GM12874 (cell line): ENCODE data around the gene PPFIA4.

Experiments used
- TF ChIP-seq, protein P1 (sequence below): IDR thresholded peaks from 2 replicates; pipeline ENCODE4 v1.5.1; 2011; ENCODE audit warnings: low read depth, mild to moderate bottlenecking, control low read depth, low read length, moderate library complexity; ENCODE audit not compliant: insufficient read depth

The PPFIA4 gene

DNA sequence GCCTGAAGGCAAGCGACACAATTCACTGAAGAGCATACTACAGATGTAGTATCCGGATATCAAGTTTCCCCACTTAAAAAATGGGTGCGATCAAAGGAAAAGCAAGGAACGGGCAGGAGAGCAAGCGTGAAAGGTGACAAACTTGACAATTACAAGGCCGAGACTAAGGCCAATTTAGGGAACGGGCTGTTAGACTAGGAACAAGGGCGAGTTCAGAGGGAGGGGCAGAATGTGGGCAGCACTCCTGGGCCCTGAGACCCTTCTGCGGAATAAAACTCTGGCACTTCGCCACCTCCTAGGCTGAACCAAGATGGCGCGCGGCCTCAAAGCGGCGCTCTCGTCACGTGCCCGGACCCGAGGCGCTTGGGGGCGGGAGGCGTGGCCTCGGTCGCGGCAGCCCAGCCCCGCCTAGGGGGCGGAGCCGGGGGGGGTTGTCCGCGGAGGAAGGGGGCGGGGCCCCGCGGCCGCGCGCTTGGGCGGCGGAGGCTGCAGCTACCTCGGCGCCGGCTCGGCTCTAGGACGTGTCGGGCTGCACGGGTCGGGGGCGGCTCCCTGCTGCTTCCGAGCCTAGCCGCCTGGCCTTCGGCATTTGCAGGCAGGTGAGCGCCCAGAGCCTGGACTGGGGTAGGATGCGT, at the start of gene PPFIA4:
TSS of gene PPFIA4 (plus strand) at position 461 of the 635 bp plus-strand sequence. CDS start 12,518 bp downstream, outside the sequence.
- TF ChIP-seq, protein P1, sequence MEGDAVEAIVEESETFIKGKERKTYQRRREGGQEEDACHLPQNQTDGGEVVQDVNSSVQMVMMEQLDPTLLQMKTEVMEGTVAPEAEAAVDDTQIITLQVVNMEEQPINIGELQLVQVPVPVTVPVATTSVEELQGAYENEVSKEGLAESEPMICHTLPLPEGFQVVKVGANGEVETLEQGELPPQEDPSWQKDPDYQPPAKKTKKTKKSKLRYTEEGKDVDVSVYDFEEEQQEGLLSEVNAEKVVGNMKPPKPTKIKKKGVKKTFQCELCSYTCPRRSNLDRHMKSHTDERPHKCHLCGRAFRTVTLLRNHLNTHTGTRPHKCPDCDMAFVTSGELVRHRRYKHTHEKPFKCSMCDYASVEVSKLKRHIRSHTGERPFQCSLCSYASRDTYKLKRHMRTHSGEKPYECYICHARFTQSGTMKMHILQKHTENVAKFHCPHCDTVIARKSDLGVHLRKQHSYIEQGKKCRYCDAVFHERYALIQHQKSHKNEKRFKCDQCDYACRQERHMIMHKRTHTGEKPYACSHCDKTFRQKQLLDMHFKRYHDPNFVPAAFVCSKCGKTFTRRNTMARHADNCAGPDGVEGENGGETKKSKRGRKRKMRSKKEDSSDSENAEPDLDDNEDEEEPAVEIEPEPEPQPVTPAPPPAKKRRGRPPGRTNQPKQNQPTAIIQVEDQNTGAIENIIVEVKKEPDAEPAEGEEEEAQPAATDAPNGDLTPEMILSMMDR: no peak

DNA sequence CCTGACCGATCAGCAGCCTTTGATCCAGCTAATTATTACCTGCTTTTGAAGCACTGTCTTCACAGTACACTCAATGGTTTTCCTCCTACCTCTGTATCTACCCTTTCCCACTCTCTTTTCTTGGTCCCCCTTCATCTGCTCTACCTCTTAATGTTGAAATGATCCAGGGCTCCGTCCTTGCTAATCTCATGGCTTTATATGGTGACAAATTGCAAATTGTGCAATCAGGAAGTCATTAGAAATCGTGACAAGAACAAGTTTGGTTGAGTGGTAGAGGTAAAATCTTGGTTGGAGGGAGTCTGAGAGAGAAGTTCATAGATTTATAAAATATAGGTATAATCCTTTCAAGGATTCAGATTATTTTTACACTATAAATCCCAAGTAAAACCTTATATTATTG, 49.7 kb upstream of the PPFIA4 start:
- TF ChIP-seq, protein P1: no peak

DNA sequence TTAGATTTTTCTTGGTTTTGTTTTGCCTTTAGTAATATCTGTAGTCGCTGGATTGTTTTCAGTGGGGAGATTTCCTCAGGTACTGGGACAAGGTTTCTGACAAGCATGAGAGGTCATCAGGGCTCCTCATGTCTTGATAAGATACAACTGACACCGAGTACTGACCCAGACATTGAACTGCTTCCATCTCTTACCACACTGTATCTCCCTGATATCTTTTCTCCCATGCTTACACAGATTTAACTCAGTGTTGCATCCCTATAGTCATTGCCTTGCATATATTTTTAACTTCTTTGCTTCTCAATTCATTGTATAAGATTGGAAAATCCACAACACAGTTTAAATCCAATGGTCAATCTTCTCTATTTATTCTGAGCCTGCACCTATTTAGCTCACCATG, 46.8 kb upstream of the PPFIA4 start:
- TF ChIP-seq, protein P1: no peak

DNA sequence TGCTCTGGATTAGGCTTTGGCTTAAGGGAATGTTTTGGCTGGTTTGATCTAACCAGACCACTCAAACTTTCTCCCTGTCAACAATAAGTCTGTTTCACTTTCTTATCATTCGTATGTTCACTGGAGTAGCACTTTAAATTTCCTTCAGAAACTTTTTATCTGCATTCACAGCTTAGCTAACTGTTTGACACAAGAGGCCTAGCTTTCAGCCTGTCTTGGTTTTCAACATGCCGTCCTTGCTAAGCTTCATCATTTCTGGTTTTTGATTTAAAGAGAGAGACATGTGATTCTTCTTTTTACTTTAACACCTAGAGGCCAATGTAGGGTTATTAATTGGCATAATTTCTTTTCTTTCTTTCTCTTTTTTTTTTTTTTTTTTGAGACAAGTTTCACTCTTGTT, 44.4 kb upstream of the PPFIA4 start:
- TF ChIP-seq, protein P1: no peak

DNA sequence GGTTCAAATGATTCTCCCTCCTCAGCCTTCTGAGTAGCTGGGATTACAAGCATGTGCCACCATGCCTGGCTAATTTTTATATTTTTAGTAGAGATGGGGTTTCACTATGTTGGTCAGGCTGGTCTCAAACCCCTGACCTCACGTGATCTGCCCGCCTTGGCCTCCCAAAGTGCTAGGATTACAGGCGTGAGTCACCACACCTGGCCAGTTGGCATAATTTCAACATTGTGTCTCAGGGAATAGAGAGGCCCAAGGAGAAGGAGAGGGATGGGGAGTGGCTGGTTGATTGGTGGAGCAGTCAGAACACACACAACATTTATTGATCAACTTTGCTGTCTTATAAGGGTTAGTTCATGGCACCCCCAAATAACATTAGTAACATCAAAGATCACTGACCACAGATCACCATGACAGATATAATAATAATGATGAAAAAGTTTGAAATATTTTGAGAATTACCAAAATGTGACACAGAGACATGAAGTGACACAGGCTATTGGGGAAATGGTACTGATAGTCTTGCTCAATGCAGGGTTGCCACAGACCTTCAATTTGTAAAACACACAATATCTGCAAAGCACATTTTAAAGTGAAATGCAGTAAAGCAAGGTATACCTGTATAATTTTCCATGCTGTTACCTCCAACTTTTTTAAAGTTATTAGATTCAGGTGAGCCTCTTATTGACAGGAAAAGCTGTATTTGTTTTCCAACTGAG, 43.4 kb upstream of the PPFIA4 start:
- TF ChIP-seq, protein P1: no peak

DNA sequence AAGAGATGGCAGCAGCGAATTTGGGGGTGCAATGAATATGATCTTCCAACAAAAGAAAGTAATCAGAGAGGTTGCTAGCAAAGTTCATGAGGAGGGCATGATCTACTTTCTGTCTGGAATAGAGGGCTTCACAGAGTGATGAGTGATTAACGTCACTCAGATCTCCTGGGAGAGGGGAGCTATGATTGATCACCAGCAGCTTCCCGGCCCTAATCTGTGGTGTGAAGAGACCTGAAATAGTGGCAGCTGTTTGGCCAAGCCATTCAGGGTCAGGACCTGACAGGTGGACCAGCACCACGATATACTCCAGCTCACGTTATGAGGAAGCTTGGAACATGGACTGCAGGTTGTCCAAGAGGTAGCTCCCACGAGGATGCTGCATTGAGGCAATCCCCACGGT, 39.0 kb upstream of the PPFIA4 start:
- TF ChIP-seq, protein P1: no peak

DNA sequence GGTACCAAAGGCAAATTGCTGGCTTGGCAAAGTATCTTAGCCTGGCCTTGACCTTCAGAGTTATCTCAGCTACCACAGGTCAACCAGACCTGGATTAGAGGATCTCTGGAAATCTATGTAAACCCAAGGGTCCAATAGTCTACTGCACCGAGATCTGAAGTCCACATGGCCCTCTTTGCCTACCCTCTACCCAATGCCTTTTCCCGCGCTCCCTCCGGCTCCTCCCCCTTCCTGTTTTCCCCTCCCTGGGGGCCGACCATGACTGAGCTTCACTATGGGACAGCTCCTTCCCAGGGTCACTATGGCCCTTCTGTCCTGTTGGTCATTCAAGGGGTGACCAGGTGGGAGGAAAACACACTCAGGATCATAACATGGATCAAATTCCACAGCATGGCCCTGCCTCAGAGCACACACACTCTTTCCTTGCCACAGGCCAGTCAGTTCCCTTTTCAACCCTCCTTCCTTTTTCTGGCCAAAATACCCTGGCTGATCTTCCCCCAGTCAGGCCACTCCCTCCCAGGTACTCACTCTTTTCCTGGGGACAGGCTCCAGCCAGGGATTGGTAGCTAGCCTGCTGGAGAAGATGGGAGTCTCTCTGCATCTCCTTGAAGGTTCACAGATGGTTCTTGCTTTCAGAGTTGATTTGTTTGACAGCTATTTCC, 38.2 kb upstream of the PPFIA4 start:
- TF ChIP-seq, protein P1: no peak
